Trophoblast cell (in vitro differentiated cells and primary cell): ENCODE measurements around the gene APOL1.

Source experiments
- DNase-seq, 2 donors: peaks; one replicate each; pipeline ENCODE4 v3.0.0-alpha.2; 2016
- H2AFZ ChIP-seq: 2 replicates; pipeline ENCODE4 v1.6.1; 2013; ENCODE audit warnings: low read length, moderate library complexity, mild to moderate bottlenecking; ENCODE audit not compliant: insufficient read depth, poor library complexity
- H2AK5ac ChIP-seq: 2 replicates; pipeline ENCODE4 v1.6.1; 2013; ENCODE audit warnings: mild to moderate bottlenecking, low read length
- H2BK120ac ChIP-seq: 2 replicates; pipeline ENCODE4 v1.6.1; 2013; ENCODE audit warnings: low read length, mild to moderate bottlenecking, moderate library complexity; ENCODE audit not compliant: insufficient read depth, poor library complexity
- H2BK12ac ChIP-seq: 2 replicates; pipeline ENCODE4 v1.6.1; 2013; ENCODE audit warnings: mild to moderate bottlenecking, low read length, moderate library complexity
- H2BK5ac ChIP-seq: 2 replicates; pipeline ENCODE4 v1.6.1; 2013; ENCODE audit warnings: low read length, low read depth, moderate library complexity, mild to moderate bottlenecking; ENCODE audit not compliant: poor library complexity
- H3K14ac ChIP-seq: 2 replicates; pipeline ENCODE4 v1.6.1; 2013; ENCODE audit warnings: mild to moderate bottlenecking, low read length
- H3K18ac ChIP-seq: 2 replicates; pipeline ENCODE4 v1.6.1; 2013; ENCODE audit warnings: mild to moderate bottlenecking, low read length
- H3K23ac ChIP-seq: 2 replicates; pipeline ENCODE4 v1.6.1; 2013; ENCODE audit warnings: low read length
- H3K27ac ChIP-seq: 2 replicates; pipeline ENCODE4 v1.5.1; 2013; ENCODE audit warnings: low read depth, mild to moderate bottlenecking, inconsistent platforms, low read length, moderate library complexity
- H3K27me3 ChIP-seq: 2 replicates; pipeline ENCODE4 v1.6.1; 2013; ENCODE audit warnings: inconsistent platforms, mild to moderate bottlenecking, low read length, moderate library complexity; ENCODE audit not compliant: insufficient read depth
- H3K36me3 ChIP-seq, 2 experiments: 1 replicate in 1 of 2; 2 replicates in 1 of 2; pipeline ENCODE4 v1.6.1; 2013; ENCODE audit warnings: low read length in 2 of 2, mild to moderate bottlenecking in 2 of 2, moderate library complexity in 1 of 2; ENCODE audit not compliant: insufficient read depth in 2 of 2, control insufficient read depth in 1 of 2
- H3K4ac ChIP-seq: 2 replicates; pipeline ENCODE4 v1.6.1; 2013; ENCODE audit warnings: low read depth, mild to moderate bottlenecking, low read length, moderate library complexity
- H3K4me1 ChIP-seq, 2 experiments: 1 replicate in 1 of 2; 2 replicates in 1 of 2; pipeline ENCODE4 v1.6.1; 2013; ENCODE audit warnings: low read length in 2 of 2, mild to moderate bottlenecking in 2 of 2, moderate library complexity in 1 of 2; ENCODE audit not compliant: insufficient read depth in 2 of 2, control insufficient read depth in 1 of 2
- H3K4me2 ChIP-seq: 2 replicates; pipeline ENCODE4 v1.6.1; 2013; ENCODE audit warnings: inconsistent platforms, mild to moderate bottlenecking, low read length, moderate library complexity
- H3K4me3 ChIP-seq: 2 replicates; pipeline ENCODE4 v1.5.1; 2013; ENCODE audit warnings: mild to moderate bottlenecking, low read depth, low read length, inconsistent platforms
- H3K79me1 ChIP-seq: one replicate; pipeline ENCODE4 v1.6.1; 2013; ENCODE audit warnings: low read length
- H3K79me2 ChIP-seq: 2 replicates; pipeline ENCODE4 v1.6.1; 2013; ENCODE audit warnings: low read length, mild to moderate bottlenecking; ENCODE audit not compliant: control insufficient read depth, insufficient read depth, poor library complexity
- H3K9ac ChIP-seq: 2 replicates; pipeline ENCODE4 v1.6.1; 2013; ENCODE audit warnings: mild to moderate bottlenecking, low read length
- H3K9me3 ChIP-seq: 2 replicates; pipeline ENCODE4 v1.6.1; 2013; ENCODE audit warnings: low read depth, mild to moderate bottlenecking, control low read depth, inconsistent platforms, low read length; ENCODE audit not compliant: insufficient read depth
- H4K12ac ChIP-seq: 2 replicates; pipeline ENCODE4 v1.6.1; 2013; ENCODE audit warnings: low read depth, mild to moderate bottlenecking, low read length, moderate library complexity
- H4K8ac ChIP-seq: 2 replicates; pipeline ENCODE4 v1.6.1; 2013; ENCODE audit warnings: low read depth, mild to moderate bottlenecking, low read length, moderate library complexity
- H4K91ac ChIP-seq: one replicate; pipeline ENCODE4 v1.6.1; 2013; ENCODE audit warnings: low read depth, mild to moderate bottlenecking, low read length, moderate library complexity
- WGBS: extraction: QIAGEN DNeasy Blood & Tissue Kit; methylation state at CpG from one replicate; pipeline ENCODE4 v1.1.7; 2013; ENCODE audit warnings: missing lambda C conversion rate; ENCODE audit not compliant: insufficient read length, insufficient coverage; ENCODE audit errors: extremely low coverage; 5-methylcytosine and 5-hydroxymethylcytosine counted together

APOL1 gene

DNA sequence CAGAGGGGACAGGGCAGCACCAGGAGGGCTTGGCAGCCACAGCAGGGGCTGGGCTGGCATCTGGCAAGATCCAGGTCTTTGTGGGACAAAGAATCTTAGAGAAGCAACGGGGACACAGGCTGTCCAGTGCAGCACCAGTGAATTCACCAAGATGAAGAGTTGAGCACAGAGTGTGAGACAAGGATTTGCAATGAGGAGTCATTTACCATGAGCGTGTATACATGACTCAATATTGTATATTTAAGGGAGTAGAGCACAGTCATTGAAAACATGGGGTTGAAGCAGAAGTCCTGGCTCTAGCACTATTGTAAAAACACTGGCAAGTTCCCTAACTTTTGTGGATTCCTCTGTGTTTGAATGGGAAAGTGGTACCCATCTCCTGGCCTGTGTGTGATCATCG, 3.5 kb downstream of the APOL1 start:
- Histone ChIP-seq H3K9ac (no peak overlapping the region), H2BK120ac (no peak overlapping the region), H2BK5ac (no peak overlapping the region), H3K14ac (no peak overlapping the region), H2AFZ (no peak overlapping the region), H3K79me2 (no peaks in the 10 kb centered on the region), H4K8ac (no peak overlapping the region), H3K27ac (no peak overlapping the region), H3K4me1 (peaks cover 4 to 8% of the 10 kb centered on the region in 2 experiments), H3K4me3 (no peak overlapping the region), H3K4ac (no peak overlapping the region), H2AK5ac (no peak overlapping the region), H3K23ac (no peak overlapping the region), H3K36me3 (no peaks in the 10 kb centered on the region), H4K12ac (no peak overlapping the region), H3K9me3 (no peaks in the 10 kb centered on the region), H3K4me2 (no peak overlapping the region), H2BK12ac (no peak overlapping the region), H3K79me1 (no peaks in the 10 kb centered on the region), H4K91ac (no peak overlapping the region), H3K27me3 (no peaks in the 10 kb centered on the region), H3K18ac (no peak overlapping the region)
- no CpG with 5 or more reads among the region's 3 CpGs for WGBS
- DNase-seq = no peak

DNA sequence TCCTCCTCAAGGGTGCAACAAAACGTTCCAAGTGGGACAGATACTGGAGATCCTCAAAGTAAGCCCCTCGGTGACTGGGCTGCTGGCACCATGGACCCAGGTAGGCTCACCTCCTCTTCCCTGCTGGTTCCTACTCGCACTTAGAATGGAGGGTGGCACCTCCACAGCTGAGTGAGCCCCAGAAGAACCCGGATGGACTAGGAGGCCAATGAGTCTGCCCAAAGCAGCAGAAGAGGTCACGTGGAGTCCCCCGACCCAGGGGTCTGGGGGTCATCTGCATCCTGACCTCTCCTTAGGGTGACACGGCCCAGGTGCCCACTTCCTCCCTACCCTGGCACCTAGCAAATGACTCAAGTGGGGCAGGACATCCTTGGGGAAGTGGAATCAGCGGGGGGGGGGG, 4.4 kb downstream of the APOL1 start:
- Histone ChIP-seq H3K4ac (no peak overlapping the region), H3K27me3 (no peaks in the 10 kb centered on the region), H4K12ac (no peak overlapping the region), H3K4me3 (no peak overlapping the region), H2BK5ac (no peak overlapping the region), H3K4me1 (peaks cover 4 to 8% of the 10 kb centered on the region in 2 experiments), H3K9me3 (no peaks in the 10 kb centered on the region), H2AFZ (no peak overlapping the region), H3K23ac (no peak overlapping the region), H3K36me3 (no peaks in the 10 kb centered on the region), H3K9ac (no peak overlapping the region), H2BK12ac (no peak overlapping the region), H4K91ac (no peak overlapping the region), H3K4me2 (no peak overlapping the region), H4K8ac (no peak overlapping the region), H3K79me2 (no peaks in the 10 kb centered on the region), H3K79me1 (no peaks in the 10 kb centered on the region), H3K18ac (no peak overlapping the region), H3K14ac (no peak overlapping the region), H2AK5ac (no peak overlapping the region), H2BK120ac (no peak overlapping the region), H3K27ac (no peak overlapping the region)
- WGBS = no CpG with 5 or more reads among the region's 8 CpGs
- DNase-seq = no peak

DNA sequence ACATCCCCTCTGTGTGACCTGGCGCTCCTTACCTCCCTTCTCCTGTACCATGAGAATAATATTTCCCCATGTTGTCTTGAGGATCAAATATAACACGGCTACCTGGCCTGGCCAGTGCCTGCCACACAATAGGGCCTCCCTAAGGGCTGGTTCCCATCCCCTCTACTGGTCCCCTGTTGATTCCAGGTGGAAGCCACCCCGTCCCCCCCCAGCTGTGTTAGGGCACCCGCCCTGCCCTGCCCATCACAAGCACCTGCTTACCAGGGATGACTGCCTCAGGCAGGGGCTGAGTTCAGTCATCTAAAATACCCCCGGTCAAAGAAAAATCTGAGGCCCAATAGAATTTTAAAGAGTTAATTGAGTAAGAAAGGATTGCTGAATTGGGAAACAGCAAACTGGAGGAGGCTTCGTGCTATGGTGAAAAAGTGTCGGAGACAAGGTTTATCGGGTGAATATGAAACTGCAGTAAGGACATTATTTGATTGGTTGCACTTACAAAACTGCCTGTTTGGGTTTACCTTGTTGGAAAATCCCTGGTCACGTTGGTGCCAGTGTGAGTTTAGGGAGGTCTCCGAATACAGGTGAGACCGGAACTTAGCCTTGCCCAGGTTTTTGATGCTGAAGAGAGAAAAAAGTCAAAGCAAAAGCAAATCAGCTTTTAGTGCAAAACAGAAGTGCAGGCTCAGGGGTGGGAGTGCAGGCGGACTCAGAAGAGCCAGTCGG, 5.2 kb downstream of the APOL1 start:
- H3K27me3 ChIP-seq = no peaks in the 10 kb centered on the region
- no peaks in the 10 kb centered on the region for H3K79me2 ChIP-seq
- DNase-seq = no peak
- no peak overlapping the region for H3K18ac ChIP-seq
- H4K12ac ChIP-seq = no peak overlapping the region
- no peak overlapping the region for H3K9ac ChIP-seq
- H3K27ac ChIP-seq = no peak overlapping the region
- H3K23ac ChIP-seq = no peak overlapping the region
- H3K14ac ChIP-seq = no peak overlapping the region
- peaks cover 4 to 8% of the 10 kb centered on the region in 2 experiments for H3K4me1 ChIP-seq
- no peak overlapping the region for H2BK12ac ChIP-seq
- no peak overlapping the region for H3K4me3 ChIP-seq
- H2BK5ac ChIP-seq = no peak overlapping the region
- no peaks in the 10 kb centered on the region for H3K79me1 ChIP-seq
- no CpG with 5 or more reads among the region's 13 CpGs for WGBS
- no peak overlapping the region for H2BK120ac ChIP-seq
- H2AK5ac ChIP-seq = no peak overlapping the region
- no peak overlapping the region for H3K4me2 ChIP-seq
- H4K8ac ChIP-seq = no peak overlapping the region
- H3K4ac ChIP-seq = no peak overlapping the region
- H2AFZ ChIP-seq = no peak overlapping the region
- H4K91ac ChIP-seq = no peak overlapping the region
- H3K9me3 ChIP-seq = no peaks in the 10 kb centered on the region
- H3K36me3 ChIP-seq = no peaks in the 10 kb centered on the region

DNA sequence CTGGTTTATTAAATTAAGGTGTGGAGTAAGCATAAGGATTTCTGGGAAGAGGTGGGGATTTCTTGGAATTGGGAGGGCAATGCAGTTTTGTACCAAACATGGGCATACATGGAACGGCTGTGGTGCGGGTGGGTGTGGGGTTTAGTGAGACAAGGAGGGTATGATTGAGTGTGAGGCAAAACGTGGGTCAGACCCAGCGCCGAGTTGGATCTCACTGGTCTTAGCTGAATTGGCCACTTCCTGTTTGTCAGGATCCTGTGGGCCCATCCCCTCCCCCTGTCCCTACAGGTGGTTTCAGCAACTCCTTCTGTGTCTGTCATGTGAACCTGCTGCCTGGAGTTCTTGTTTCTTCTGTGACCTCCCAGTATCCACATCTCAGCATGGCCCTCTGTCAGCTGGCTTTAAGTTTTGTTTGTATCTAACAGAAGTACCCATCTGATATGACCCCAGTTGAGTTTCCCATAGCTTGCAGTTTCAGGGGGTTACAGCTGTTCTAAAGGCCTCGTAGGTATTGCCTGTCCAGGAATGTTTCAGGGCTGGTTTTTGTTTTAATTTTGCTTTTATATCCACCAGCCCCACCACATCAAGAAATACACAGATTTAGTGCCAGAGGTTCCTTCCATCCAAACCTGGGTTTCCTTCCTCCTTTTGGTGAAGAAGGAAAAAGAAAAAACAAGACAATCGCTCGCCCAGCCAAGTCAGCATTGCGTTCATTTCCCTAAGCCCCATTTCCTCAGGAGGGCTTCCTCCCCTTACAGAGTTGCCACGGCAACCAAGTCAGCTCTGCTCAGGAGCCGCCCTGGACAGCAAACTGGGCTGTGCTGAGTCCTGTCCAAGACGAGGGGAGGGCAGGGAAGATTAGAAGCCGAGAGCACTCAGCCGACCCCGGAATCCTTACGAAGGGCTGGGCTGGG, 6.0 kb downstream of the APOL1 start:
- H3K27me3 ChIP-seq = no peaks in the 10 kb centered on the region
- no peak overlapping the region for H3K18ac ChIP-seq
- DNase-seq = no peak
- H3K9me3 ChIP-seq = no peaks in the 10 kb centered on the region
- H2BK120ac ChIP-seq = no peak overlapping the region
- no peak overlapping the region for H2AK5ac ChIP-seq
- no peak overlapping the region for H4K91ac ChIP-seq
- no peaks in the 10 kb centered on the region for H3K79me2 ChIP-seq
- no peaks in the 10 kb centered on the region for H3K79me1 ChIP-seq
- no peak overlapping the region for H3K9ac ChIP-seq
- H3K36me3 ChIP-seq = no peaks in the 10 kb centered on the region
- no peak overlapping the region for H2BK12ac ChIP-seq
- H3K23ac ChIP-seq = no peak overlapping the region
- H3K4ac ChIP-seq = no peak overlapping the region
- WGBS = no CpG with 5 or more reads among the region's 16 CpGs
- H3K14ac ChIP-seq = no peak overlapping the region
- H2BK5ac ChIP-seq = no peak overlapping the region
- no peak overlapping the region for H4K12ac ChIP-seq
- H3K4me3 ChIP-seq = no peak overlapping the region
- peak overlapping the region; percentile 33 for H3K4me2 ChIP-seq
- peaks cover 4 to 8% of the 10 kb centered on the region in 2 experiments for H3K4me1 ChIP-seq
- H3K27ac ChIP-seq = no peak overlapping the region
- H4K8ac ChIP-seq = peak overlapping the region; percentile 4
- H2AFZ ChIP-seq = peak overlapping the region; percentile 35
